ENCODE results near the gene HRH1.
"Not testable (repeated sequence)": the region's sequence is repeated elsewhere in the genome, so short reads cannot be mapped to it uniquely, and the experiment has no call there.

Gene HRH1

DNA sequence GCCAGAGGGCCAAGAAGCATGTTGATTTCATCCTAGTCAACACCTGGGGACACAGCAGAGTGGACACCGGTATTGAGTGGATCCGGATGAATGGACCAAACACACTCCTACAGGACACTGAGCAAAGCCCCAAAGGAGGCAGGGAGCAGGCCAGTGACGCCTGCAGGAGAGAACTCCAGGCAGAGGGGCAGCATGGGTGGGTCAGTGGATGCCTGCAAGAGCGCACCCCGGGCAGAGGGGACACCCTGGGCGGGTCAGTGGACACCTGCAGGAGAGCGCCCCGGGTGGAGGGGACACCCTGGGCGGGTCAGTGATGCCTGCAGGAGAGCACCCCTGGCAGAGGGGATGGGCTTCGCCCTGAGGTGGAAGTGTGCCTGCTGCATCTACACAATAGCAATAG is 27.6 kb upstream of the HRH1 start:
- Histone ChIP-seq H3K27me3 (no peaks in the 10 kb centered on the region), H3K9ac (no peak overlapping the region), H4K20me1 (no peaks in the 10 kb centered on the region), H3K36me3 (peaks cover 0 to 5% (median 0%) of the 10 kb centered on the region in 11 experiments; a peak in 1 of 22 replicates), H3K4me1 (peaks cover 0 to 43% (median 28%) of the 10 kb centered on the region in 10 experiments; a peak in 18 of 20 replicates), H3K4me3 (no peak overlapping the region), H3K4me2 (peak overlapping the region in 9 of 11 experiments; percentile 3 to 75 (median 61); a peak in 18 of 22 replicates), H3K9me3 (replicated peaks in 1 of 11) (peaks cover 13 to 36% (median 19%) of the 10 kb centered on the region in 11 experiments), H3K27ac (no peak overlapping the region)
- no peak for TF ChIP-seq Cebpa-rat (IDR thresholded peaks at IDR 0.05)

DNA sequence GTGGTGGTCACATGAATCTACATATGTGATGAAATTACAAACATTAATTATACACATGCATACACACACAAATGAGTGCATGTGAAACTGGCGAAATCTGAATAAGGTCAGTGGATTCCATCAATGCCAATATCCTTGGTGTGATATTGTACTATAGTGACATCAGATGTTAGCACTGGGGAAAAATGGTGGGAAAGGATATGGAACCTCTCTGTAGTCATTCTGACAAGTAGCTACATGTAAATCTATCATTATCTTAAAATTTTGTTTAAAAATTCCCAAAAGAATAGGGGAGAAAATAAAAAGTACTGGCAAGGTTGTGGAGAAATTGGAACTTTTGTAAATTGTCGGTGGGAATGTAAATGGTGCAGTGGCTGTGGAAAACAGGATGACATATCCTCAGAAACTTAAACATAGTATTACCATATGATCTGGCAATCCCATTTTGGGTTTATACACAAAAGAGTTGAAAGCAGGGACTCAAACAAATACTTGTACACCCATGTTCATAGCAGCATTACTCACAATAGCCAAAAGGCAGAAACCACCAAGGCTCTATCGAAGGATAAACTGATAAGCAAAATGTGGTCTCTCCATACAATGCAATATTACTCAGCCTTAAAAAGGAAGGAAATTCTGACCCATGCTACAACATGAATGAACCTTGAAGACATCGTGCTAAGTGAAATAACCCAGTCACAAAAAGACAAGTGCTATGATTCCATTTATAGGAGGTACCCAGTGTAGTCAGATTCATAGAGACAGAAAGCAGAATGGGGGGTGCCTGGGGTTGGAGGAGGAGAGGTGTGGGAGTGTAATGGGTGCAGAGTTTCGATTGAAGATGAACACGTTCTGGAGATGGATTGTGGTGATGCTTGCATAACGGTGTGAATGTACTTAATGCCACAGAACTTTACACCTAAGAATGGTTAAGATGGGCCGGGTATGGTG is 25.3 kb upstream of the HRH1 start:
- Histone ChIP-seq H3K27ac (no peak overlapping the region), H3K4me3 (no peak overlapping the region), H3K27me3 (no peaks in the 10 kb centered on the region), H4K20me1 (no peaks in the 10 kb centered on the region), H3K9ac (no peak overlapping the region), H3K9me3 (replicated peaks in 1 of 11) (peaks cover 0 to 15% (median 2%) of the 10 kb centered on the region in 11 experiments; a peak in 9 of 22 replicates), H3K36me3 (no peaks in the 10 kb centered on the region), H3K4me1 (peaks cover 0 to 56% (median 39%) of the 10 kb centered on the region in 10 experiments; a peak in 18 of 20 replicates), H3K4me2 (0 out of 22 replicates have a peak overlapping the region, but pooled peaks of 1 of the 11 experiments have one; percentile 12)
- TF ChIP-seq Cebpa-rat (IDR thresholded peaks at IDR 0.05): no peak

DNA sequence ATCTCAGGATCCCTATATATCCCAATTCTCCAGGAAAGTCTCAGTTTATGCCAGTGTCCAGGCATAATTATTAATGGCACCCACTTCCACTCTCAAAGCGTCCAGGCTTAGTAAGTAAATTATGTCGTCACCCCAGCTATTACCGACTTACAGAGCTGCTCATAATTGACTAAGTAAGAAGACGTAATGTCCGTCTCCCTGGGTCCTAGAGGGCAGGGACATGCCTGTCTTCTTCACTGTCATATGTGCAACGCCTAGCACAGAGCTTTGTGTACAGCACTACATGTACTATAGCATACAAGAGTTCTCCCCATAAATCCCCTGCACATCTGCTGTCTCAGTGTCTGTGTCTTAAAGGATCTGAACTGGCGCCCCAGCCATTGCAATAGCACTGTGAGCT is 23.9 kb upstream of the HRH1 start:
- Histone ChIP-seq H3K27ac (peak overlapping the region in 2 of 11 experiments; percentile 43 to 74; a peak in 1 of 22 replicates), H3K4me1 (peaks cover 9 to 68% (median 50%) of the 10 kb centered on the region in 10 experiments; a peak in 19 of 20 replicates)

DNA sequence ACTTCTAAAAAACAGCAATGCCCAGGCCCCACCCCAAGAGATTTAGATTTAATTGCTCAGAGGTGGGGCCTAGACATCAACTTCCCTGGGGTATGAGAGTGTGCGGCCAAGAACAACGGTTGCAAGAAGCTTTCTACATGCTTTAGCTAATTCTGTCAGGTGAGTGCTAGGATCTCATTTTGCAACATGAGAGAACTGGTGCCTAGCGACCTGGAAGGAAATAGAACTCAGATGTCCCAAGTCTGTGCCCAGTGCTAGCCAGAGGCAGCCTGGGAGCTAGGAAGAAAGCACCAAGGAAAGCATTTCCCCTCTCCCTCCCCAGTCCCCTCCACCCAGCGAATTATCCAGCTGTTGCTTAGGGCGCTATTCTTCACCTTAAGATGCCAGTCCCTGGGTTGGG is 22.9 kb upstream of the HRH1 start:
- H3K9ac ChIP-seq: peak overlapping the region in 4 of 11 experiments; percentile 20 to 68 (median 38); a peak in 5 of 22 replicates
- H3K9me3 ChIP-seq (replicated peaks in 1 of 11): no peaks in the 10 kb centered on the region
- no peak overlapping the region for H3K4me3 ChIP-seq
- H3K27ac ChIP-seq: peak overlapping the region in 5 of 11 experiments; percentile 25 to 74 (median 43); a peak in 6 of 22 replicates
- no peak for TF ChIP-seq Cebpa-rat (IDR thresholded peaks at IDR 0.05)
- peaks cover 11 to 65% (median 44%) of the 10 kb centered on the region in 10 experiments; a peak in 19 of 20 replicates for H3K4me1 ChIP-seq
- no peaks in the 10 kb centered on the region for H4K20me1 ChIP-seq
- no peaks in the 10 kb centered on the region for H3K27me3 ChIP-seq
- no peaks in the 10 kb centered on the region for H3K36me3 ChIP-seq
- H3K4me2 ChIP-seq: peak overlapping the region; percentile 25 to 79 (median 58); a peak in 20 of 22 replicates

More for the DNA sequence above, 23.9 kb upstream of the HRH1 start:
- no peaks in the 10 kb centered on the region for H4K20me1 ChIP-seq
- 0 out of 22 replicates have a peak, but pooled peaks cover 0 to 6% (median 0%) of the 10 kb centered on the region in 11 experiments for H3K9me3 ChIP-seq (replicated peaks in 1 of 11)
- H3K27me3 ChIP-seq: no peaks in the 10 kb centered on the region
- peak overlapping the region in 9 of 11 experiments; percentile 25 to 79 (median 59); a peak in 17 of 22 replicates for H3K4me2 ChIP-seq
- H3K36me3 ChIP-seq: no peaks in the 10 kb centered on the region
- peak overlapping the region in 2 of 11 experiments; percentile 20 to 68; a peak in 1 of 22 replicates for H3K9ac ChIP-seq
- no peak for TF ChIP-seq Cebpa-rat (IDR thresholded peaks at IDR 0.05)
- H3K4me3 ChIP-seq: no peak overlapping the region

DNA sequence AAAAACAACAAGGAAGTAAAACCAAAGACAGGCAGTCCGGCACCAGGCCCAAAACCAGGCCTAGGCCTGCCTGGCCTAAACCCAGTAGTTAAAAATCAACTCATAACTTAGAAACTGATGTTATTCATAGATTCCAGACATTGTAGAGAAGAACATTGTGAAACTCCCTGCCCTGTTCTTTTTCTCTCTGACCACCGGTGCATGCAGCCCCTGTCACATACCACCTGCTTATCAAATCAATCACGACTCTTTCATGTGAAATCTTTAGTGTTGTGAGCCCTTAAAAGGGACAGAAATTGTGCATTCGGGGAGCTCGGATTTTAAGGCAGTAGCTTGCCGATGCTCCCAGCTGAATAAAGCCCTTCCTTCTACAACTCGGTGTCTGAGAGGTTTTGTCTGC is 22.4 kb upstream of the HRH1 start:
- not testable (repeated sequence) for H3K4me3 ChIP-seq; H4K20me1 ChIP-seq; H3K27me3 ChIP-seq; H3K36me3 ChIP-seq; H3K9me3 ChIP-seq (replicated peaks in 1 of 11)
- H3K4me1 ChIP-seq: peaks cover 11 to 59% (median 40%) of the 10 kb centered on the region in 10 experiments; a peak in 19 of 20 replicates
- peak overlapping the region in 10 of 11 experiments; percentile 25 to 79 (median 58); a peak in 18 of 22 replicates for H3K4me2 ChIP-seq
- peak overlapping the region in 3 of 11 experiments; percentile 20 to 68 (median 50); a peak in 5 of 22 replicates for H3K9ac ChIP-seq
- peak overlapping the region in 4 of 11 experiments; percentile 31 to 74 (median 50); a peak in 6 of 22 replicates for H3K27ac ChIP-seq

DNA sequence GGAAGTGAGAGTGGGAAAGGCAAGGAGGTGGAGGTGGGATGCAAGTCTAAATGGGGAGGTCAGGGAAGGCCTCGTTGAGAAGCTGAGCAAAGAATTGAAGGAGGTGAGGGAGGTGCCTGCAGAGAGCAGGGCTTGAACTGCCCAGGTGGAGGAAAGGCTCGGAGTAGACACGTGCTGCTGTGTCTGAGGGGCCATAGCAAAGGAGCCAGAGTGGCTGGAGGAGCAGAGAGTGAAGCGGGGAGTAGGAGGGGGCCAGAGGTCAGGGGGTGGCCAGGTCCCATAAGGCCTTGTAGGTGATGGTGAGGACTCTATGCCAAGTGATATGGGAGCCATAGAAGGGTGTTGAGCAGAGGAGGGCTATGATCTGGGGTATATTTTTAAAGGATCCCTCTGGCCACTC is 21.4 kb upstream of the HRH1 start:
- H3K4me3 ChIP-seq: no peak overlapping the region
- H3K9me3 ChIP-seq (replicated peaks in 1 of 11): peaks cover 0 to 7% (median 0%) of the 10 kb centered on the region in 11 experiments; a peak in 2 of 22 replicates
- H3K36me3 ChIP-seq: no peaks in the 10 kb centered on the region
- H3K4me1 ChIP-seq: peaks cover 11 to 55% (median 39%) of the 10 kb centered on the region in 10 experiments; a peak in 19 of 20 replicates
- TF ChIP-seq Cebpa-rat (IDR thresholded peaks at IDR 0.05): no peak
- peak overlapping the region in 4 of 11 experiments; percentile 8 to 79 (median 65); a peak in 4 of 22 replicates for H3K4me2 ChIP-seq
- peak overlapping the region in 1 of 11 experiments; percentile 74; a peak in 1 of 22 replicates for H3K27ac ChIP-seq
- H4K20me1 ChIP-seq: no peaks in the 10 kb centered on the region
- no peaks in the 10 kb centered on the region for H3K27me3 ChIP-seq
- H3K9ac ChIP-seq: no peak overlapping the region

DNA sequence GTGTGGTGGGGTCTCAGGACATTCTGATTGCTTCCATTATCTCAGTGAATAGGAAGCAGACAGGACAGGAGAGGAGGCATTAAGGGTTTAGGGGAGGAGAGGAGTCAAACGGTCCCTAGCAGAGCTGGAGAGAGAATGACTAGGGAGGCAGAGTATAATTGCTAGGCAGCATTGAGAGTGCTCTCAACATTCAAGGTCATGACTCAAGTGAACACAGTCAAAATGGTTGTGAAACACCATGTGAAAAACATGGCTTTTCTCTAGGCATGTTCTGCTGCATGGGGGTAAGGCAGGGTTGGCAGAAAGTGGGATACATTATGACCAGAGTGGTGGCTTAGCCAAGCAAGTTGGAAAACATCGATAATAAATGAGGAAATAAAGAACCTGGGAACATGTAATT is 19.5 kb upstream of the HRH1 start:
- Histone ChIP-seq H3K27ac (no peak overlapping the region), H3K9me3 (replicated peaks in 1 of 11) (peaks cover 0 to 7% (median 0%) of the 10 kb centered on the region in 11 experiments; a peak in 2 of 22 replicates), H4K20me1 (no peaks in the 10 kb centered on the region), H3K36me3 (no peaks in the 10 kb centered on the region), H3K4me2 (peak overlapping the region in 10 of 11 experiments; percentile 0 to 69 (median 38); a peak in 16 of 22 replicates), H3K27me3 (no peaks in the 10 kb centered on the region), H3K9ac (no peak overlapping the region), H3K4me3 (no peak overlapping the region), H3K4me1 (peaks cover 18 to 62% (median 47%) of the 10 kb centered on the region in 10 experiments)
- TF ChIP-seq Cebpa-rat (IDR thresholded peaks at IDR 0.05): no peak

DNA sequence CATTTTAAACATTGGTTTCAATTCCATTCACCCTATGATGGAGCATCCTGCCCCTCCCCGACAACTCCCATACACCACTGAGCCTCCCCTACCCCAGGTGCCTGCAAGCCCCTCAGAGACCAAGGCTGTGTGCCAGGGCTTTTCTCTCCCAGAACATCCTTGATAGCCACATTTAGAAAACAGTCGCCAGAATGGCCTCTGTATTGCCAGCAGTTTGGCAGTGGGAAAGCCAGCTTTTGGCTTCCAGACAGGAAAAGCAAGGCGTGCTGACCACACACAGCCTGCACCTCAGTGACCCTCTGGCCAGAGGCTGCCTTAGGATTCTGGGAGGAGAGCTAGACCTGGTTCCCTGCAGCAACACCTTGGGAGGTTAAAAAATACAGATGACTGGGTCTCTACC is 18.2 kb upstream of the HRH1 start:
- no peak overlapping the region for H3K4me3 ChIP-seq
- no peak overlapping the region for H3K4me2 ChIP-seq
- no peak for TF ChIP-seq Cebpa-rat (IDR thresholded peaks at IDR 0.05)
- no peak overlapping the region for H3K9ac ChIP-seq
- no peaks in the 10 kb centered on the region for H3K36me3 ChIP-seq
- no peak overlapping the region for H3K27ac ChIP-seq
- peaks cover 0 to 7% (median 0%) of the 10 kb centered on the region in 11 experiments; a peak in 2 of 22 replicates for H3K9me3 ChIP-seq (replicated peaks in 1 of 11)
- no peaks in the 10 kb centered on the region for H4K20me1 ChIP-seq
- peaks cover 32 to 62% (median 50%) of the 10 kb centered on the region in 10 experiments for H3K4me1 ChIP-seq
- no peaks in the 10 kb centered on the region for H3K27me3 ChIP-seq

Measured in BLaER1 treated with 17β-estradiol and CSF1 and Interleukin-3, amounts not matched to agents 10 nM and 100 nM (cell line).